HG03159 (cell line): ENCODE results near the gene CATSPER3.

ENCODE experiments used
- ATAC-seq: cut with Tn5 transposase; IDR thresholded peaks from one replicate; pipeline ENCODE4 v1.9.1; 2021; ENCODE audit warnings: mild to moderate bottlenecking, moderate library complexity; ENCODE audit not compliant: unreplicated experiment

The CATSPER3 gene

DNA sequence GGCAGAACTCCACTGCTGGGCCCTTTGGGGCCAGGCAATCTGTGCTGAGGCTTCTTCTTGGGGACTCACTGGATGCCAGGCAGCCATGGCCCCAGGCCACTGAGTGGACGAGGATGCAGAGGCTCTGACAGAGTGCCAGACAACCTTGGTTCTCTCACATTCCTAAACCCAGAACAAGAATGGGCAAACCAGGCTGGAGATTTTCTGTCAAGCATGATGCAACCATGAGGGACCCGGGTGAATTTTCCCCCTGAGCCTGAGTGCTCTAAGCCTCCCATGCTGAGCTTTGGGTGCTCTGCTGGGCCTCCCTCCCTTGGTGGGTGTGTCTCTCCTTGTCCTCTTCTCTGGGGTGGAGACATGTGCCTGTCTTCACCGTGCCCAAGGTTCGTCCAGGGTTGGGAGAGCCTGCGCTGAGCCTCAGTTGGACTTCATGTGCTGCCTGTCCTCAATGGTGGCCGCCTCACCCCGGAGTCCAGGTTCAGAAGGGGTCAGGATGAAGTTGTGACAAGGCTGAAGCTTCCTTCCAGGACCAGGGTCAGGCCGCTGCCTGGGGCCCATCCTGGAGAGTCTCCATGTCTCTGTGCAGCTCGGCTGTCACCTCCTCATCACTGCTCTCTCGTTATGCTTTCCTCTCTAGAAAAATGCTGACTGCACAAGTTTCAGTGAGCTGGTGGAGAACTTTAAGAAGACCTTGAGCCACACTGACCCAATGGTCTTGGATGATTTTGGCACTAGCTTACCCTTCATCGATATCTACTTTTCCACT is 42.2 kb downstream of the CATSPER3 start:
- ATAC-seq = no peak

DNA sequence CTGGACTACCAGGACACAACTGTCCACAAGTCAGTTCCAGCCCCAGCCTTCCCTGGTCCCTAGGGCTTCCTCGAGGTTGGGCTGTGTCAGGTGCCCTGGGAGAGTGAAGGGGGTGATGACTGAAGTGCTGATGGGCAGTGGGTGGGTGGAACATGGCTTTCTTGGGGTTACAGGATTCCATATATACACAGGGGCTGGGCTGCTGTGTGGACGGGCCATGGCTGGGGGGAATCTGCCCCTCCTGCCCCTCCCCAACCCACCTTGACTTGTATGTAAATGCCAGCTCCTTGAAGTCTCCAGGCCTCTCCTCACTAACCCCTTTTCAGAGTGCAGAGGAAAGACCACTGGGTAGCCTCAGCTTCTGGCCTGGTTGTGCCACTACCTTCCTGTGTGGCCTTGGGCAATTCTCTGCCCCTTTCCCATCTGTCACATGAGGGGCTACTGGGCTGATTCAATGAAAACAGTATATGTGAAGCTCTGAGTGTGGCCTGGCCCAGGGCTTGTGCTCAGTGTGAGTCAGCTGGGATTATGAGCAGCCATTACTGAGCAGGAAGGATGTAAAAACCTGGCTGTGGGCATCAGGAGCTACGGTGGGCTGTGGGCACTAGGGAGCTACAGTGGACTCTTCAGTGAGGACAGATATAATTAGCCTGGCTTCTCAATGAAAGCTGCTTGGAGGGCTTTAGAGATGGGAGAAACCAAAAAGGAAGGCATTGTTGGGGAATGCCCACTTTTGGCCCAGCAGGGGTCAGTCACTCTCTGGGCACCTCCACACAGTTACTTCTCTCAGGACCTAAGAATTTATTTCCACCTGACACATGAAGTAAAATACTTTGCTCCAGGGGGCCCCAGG is 43.0 kb downstream of the CATSPER3 start:
- ATAC-seq = no peak

DNA sequence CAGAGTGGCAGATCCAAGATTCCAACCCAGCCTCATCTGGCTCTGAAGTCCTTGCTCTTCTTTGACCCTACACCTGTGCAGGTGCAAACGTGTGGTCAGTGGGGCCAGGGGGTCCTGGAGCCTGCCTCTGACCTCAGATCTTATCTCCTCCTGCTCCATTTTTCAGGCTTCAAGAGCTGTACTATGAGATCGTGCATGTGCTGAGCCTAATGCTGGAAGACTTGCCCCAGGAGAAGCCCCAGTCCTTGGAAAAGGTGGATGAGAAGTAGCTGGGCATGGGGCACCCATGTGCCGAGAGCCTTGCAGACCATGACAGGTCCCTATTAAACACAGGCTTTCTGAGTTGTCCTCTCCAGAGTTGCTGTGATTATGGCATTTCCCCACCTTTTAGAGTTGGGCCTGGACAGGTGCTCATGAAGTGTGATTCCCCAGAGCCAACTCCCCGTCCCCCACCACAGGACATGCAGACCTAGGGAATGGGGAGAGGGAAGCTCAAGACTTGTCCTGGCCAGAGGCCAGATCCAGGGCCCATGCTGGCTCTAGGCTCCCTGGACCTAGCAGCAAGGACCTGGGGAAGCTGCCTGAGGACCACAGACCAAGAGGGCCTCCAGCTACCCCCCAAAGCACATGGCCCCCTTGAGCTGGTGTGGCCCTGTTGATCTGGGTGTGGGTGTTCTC is 43.8 kb downstream of the CATSPER3 start:
- no peak for ATAC-seq

DNA sequence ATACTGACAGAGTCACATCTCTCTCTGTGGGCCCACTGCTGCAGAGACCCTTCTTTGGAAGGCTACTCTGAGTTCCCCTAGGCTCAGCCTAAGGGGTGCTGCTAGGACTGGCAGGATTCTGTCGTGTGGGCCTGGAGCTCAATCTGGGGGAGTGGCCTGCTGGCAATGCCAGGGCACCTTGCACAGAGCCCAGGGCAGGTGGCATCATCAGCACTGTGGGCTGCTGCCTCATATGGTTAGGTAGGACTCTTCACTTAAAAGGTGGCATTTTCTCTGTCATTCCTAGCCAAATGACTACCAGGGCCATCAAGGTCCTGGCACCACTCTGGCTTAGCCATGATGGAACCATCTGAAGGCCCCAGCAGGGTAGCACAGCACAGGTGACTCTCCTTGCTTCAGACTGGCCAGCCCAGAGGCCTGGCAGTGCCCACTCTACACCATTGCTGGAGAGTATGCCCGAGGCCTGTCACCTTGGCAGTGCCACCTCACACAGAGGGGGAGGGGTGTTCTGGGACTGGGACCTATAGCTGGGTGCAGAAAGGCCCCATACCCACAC is 44.4 kb downstream of the CATSPER3 start:
- ATAC-seq = no peak

DNA sequence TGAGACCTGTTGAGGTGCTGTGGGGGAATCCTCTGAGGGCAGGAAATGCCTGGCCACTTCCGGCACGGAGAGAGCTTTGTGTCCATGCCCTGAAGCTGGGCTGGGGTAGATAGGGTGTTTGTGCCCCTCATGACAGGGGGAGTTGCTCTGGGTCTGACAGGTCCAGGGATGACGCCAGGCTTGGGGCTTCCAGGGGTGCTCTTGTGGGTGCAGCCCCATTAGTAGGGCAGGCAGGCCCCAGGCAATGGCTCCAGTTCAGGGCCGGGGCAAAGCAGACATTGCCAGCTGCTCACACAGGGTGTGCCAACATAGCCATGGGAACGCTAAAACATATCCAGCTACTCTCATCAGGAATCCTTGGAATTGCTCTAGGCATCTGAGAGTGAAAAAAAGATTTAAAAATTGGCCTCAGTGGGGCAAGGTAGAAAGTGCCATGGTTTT is 45.3 kb downstream of the CATSPER3 start:
- no peak for ATAC-seq

- ATAC-seq = no peak
These were observed 45.7 kb downstream of the CATSPER3 start for GRCh38 chr5:135013445-135013844.

- ATAC-seq = no peak
These were observed 46.4 kb downstream of the CATSPER3 start for GRCh38 chr5:135013947-135014570.

- no peak for ATAC-seq
These were observed 48.2 kb downstream of the CATSPER3 start for GRCh38 chr5:135015942-135016341.

DNA sequence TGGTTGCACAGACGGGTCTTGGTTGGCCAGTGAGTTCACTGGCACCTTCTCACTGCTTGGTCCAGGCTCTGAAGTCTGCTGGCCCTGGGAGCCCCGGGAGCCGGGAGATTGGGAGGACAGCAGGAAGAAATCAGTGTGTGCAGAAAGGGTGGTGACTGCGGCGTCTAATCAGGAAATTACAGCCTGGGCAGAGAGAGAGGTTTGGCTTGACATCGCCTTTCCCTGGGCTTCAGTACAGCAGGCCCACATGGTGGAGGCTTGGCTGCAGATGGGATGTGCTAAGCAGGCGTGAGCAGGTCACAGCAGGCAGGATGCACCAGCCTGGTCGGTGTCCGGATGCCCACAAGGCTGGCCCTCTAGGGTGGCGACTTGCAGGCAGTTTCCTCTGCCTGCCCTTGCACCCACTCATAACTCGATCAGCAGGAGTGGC is 49.2 kb downstream of the CATSPER3 start:
- no peak for ATAC-seq

- no peak for ATAC-seq
These were observed 50.8 kb downstream of the CATSPER3 start for GRCh38 chr5:135018457-135018856.

GRCh38 chr5:135019314-135019713 is 51.6 kb downstream of the CATSPER3 start:
- no peak for ATAC-seq

- no peak for ATAC-seq
These were observed 52.6 kb downstream of the CATSPER3 start for GRCh38 chr5:135020111-135020895.

DNA sequence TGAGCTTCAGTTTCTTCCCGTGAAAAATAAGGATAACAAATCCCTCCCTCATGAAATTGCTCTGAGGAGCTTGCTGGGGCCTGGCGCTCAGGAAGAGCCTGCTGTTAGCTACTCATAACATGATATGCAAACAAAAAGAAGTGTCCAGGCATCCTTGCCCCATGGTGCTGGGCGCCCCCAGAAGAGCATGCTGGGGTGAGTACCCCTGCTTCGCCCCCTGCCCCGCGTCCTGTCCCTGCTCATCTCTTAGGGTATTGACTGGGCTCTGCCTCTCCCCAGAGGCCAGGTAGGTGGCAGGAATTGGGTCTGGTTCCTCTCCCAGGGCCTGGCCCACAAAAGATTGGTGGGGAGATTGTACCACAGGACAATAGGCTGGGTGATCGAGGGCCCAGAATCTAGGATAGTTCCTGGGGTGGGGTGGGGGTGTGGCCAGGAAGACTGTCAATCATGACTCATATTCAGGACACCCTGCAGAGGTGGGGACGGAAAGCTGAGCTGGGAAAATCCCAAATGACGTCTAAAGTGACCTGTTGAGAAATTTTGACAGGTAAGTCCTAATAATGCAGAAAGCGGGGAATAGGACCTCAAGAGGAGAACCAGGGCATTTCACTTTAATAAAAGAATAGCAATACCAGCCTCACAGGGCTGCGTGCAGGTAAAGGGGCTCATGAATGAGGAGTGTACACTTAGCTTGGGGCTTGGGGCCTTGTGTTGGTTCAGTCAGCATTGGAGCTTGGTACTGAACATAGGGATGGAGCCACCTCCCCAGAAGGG is 57.4 kb downstream of the CATSPER3 start:
- ATAC-seq = no peak

DNA sequence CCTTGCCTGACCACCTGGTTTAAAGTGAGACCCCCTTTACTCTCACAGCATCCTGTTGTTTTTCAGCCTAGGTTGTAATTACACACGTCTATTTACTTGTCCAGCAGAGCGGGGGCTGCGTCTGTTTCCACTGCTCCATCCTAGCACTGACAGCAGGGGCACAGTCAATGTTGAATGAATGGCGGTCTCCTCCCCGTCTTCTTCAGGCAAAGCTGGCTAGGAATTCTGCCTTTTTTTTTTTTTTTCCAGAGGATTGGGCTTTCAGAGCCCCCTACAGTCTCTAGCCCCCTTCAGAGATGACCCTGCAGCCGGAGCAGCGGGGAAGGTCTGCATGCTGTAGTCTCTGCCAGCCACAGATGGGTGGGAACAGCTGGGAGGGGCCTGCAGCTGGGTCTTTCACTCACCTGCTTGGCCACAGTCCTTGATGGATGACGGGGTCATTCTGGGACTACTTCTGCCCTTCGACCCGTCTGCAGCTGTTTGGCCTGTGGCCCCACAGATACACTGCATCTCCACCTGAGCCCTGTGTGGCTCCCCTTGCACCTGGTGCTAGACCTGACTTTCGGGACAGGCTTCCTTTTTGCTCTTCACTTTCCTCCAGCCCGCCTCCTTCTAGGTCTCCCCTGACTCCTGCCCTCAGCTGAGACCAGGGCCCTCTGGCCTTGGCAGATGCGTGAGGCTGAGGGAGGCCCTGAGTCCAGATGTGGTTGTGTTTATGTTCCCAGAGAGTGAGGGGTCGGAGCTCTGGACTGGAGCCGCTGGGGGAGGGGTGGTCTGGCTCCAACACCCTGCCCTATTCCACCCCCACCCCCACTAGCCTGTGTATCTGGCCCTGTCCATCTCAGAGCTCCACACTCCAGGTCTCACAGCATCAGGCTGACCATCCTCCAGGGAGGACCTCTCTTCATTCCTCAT is 58.3 kb downstream of the CATSPER3 start:
- ATAC-seq = no peak

GRCh38 chr5:135026645-135027265 is 59.0 kb downstream of the CATSPER3 start:
- no peak for ATAC-seq

DNA sequence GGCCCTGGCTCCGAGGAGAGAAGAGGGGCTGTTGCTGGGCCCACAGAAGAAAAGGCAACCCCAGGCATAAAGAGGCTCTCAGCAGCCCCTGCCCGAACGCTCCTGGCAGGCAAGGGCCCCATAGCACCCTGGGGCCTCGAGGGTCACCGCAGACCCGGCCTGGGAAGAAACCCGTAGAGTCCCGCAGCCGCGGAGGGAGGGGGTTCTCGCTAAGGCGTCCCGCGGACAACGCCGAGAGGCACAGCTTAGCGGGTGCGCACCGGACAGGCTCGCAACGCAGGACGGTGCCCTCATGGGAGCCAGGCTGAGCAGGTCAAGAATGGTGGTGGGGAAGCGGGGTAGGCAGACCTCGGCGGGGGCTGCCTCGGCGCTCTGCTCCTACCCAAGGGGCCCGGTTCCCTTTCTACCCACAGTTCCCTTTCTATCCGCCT is 59.6 kb downstream of the CATSPER3 start:
- ATAC-seq = no peak
